HG03280 (cell line): ENCODE results near the gene PI4KA.
"Not testable (repeated sequence)": the region's sequence is repeated elsewhere in the genome, so short reads cannot be mapped to it uniquely, and the experiment has no call there.

Experiments used
- ATAC-seq: cut with Tn5 transposase; IDR thresholded peaks from one replicate; pipeline ENCODE4 v1.9.1; 2021; ENCODE audit warnings: mild to moderate bottlenecking, moderate library complexity; ENCODE audit not compliant: unreplicated experiment

PI4KA gene

GRCh38 chr22:20852076-20852475, 6.5 kb downstream of the PI4KA start:
- ATAC-seq, result no peak

- no peak for ATAC-seq
Measured at GRCh38 chr22:20847318-20847822, 11.2 kb downstream of the PI4KA start.

GRCh38 chr22:20844055-20845037, 14.3 kb downstream of the PI4KA start:
- no peak for ATAC-seq

GRCh38 chr22:20843501-20843900, 15.1 kb downstream of the PI4KA start:
- no peak for ATAC-seq

- no peak for ATAC-seq
Measured at GRCh38 chr22:20840646-20841371, 17.8 kb downstream of the PI4KA start.

GRCh38 chr22:20839837-20840645, 18.6 kb downstream of the PI4KA start:
- no peak for ATAC-seq

- ATAC-seq, result not testable (repeated sequence)
Measured at GRCh38 chr22:20839354-20839753, 19.3 kb downstream of the PI4KA start.

GRCh38 chr22:20836987-20837823, 21.4 kb downstream of the PI4KA start:
- ATAC-seq, result no peak

- ATAC-seq, result no peak
Measured at GRCh38 chr22:20834725-20835124, 23.9 kb downstream of the PI4KA start.

- ATAC-seq, result no peak
Measured at GRCh38 chr22:20834206-20834605, 24.4 kb downstream of the PI4KA start.

GRCh38 chr22:20833225-20833665, 25.4 kb downstream of the PI4KA start:
- no peak for ATAC-seq

- ATAC-seq, result no peak
Measured at GRCh38 chr22:20829491-20830134, 29.0 kb downstream of the PI4KA start.

- not testable (repeated sequence) for ATAC-seq
Measured at GRCh38 chr22:20826373-20827152, 32.0 kb downstream of the PI4KA start.

GRCh38 chr22:20825624-20826023, 33.0 kb downstream of the PI4KA start:
- ATAC-seq, result no peak

- not testable (repeated sequence) for ATAC-seq
Measured at GRCh38 chr22:20825216-20825615, 33.4 kb downstream of the PI4KA start.

GRCh38 chr22:20823264-20823663, 35.3 kb downstream of the PI4KA start:
- no peak for ATAC-seq

- no peak for ATAC-seq
Measured at GRCh38 chr22:20822240-20822639, 36.4 kb downstream of the PI4KA start.

GRCh38 chr22:20821717-20822239, 36.8 kb downstream of the PI4KA start:
- not testable (repeated sequence) for ATAC-seq
